ENCODE results near the gene CDH12.
"Not testable (repeated sequence)": the region's sequence is repeated elsewhere in the genome, so short reads cannot be mapped to it uniquely, and the experiment has no call there.

The CDH12 gene

GRCh38 chr5:22010808-22011207 is 842.3 kb downstream of the CDH12 start:
- DNase-seq (ENCODE audit: low read depth in 2 of 2) = not testable (repeated sequence)

GRCh38 chr5:22001097-22001496 is 852.0 kb downstream of the CDH12 start:
- not testable (repeated sequence) for DNase-seq (ENCODE audit: low read depth in 2 of 2)

- not testable (repeated sequence) for DNase-seq (ENCODE audit: low read depth in 2 of 2)
Measured at GRCh38 chr5:21985799-21986198, 867.3 kb downstream of the CDH12 start.

- DNase-seq (ENCODE audit: low read depth in 2 of 2) = not testable (repeated sequence)
Measured at GRCh38 chr5:21951571-21951970, 901.6 kb downstream of the CDH12 start.

- no peak for DNase-seq (ENCODE audit: low read depth in 2 of 2)
Measured at GRCh38 chr5:21931116-21931515, 922.0 kb downstream of the CDH12 start.

GRCh38 chr5:21919414-21920022 is 933.6 kb downstream of the CDH12 start:
- no peak for DNase-seq (ENCODE audit: low read depth in 2 of 2)

- no peak for DNase-seq (ENCODE audit: low read depth in 2 of 2)
Measured at GRCh38 chr5:21918451-21918850, 934.7 kb downstream of the CDH12 start.

- DNase-seq (ENCODE audit: low read depth in 2 of 2) = no peak
Measured at GRCh38 chr5:21910731-21911130, 942.4 kb downstream of the CDH12 start.

- DNase-seq (ENCODE audit: low read depth in 2 of 2) = no peak
Measured at GRCh38 chr5:21895766-21896350, 957.3 kb downstream of the CDH12 start.

GRCh38 chr5:21893161-21893560 is 960.0 kb downstream of the CDH12 start:
- no peak for DNase-seq (ENCODE audit: low read depth in 2 of 2)

GRCh38 chr5:21889581-21889980 is 963.6 kb downstream of the CDH12 start:
- DNase-seq (ENCODE audit: low read depth in 2 of 2) = no peak

- DNase-seq (ENCODE audit: low read depth in 2 of 2) = no peak
Measured at GRCh38 chr5:21882074-21882745, 970.9 kb downstream of the CDH12 start.

- no peak for DNase-seq (ENCODE audit: low read depth in 2 of 2)
Measured at GRCh38 chr5:21880164-21880563, 973.0 kb downstream of the CDH12 start.

- no peak for DNase-seq (ENCODE audit: low read depth in 2 of 2)
Measured at GRCh38 chr5:21862986-21863385, 990.2 kb downstream of the CDH12 start.

- no peak for DNase-seq (ENCODE audit: low read depth in 2 of 2)
Measured at GRCh38 chr5:21858441-21858840, 994.7 kb downstream of the CDH12 start.

- DNase-seq (ENCODE audit: low read depth in 2 of 2) = no peak
Measured at GRCh38 chr5:21856987-21857386, 996.2 kb downstream of the CDH12 start.

GRCh38 chr5:21847300-21847699 is 1005.8 kb downstream of the CDH12 start:
- no peak for DNase-seq (ENCODE audit: low read depth in 2 of 2)

- no peak for DNase-seq (ENCODE audit: low read depth in 2 of 2)
Measured at GRCh38 chr5:21844960-21845359, 1008.2 kb downstream of the CDH12 start.

GRCh38 chr5:21834863-21835262 is 1018.3 kb downstream of the CDH12 start:
- DNase-seq (ENCODE audit: low read depth in 2 of 2) = no peak

GRCh38 chr5:21831145-21831787 is 1021.9 kb downstream of the CDH12 start:
- no peak for DNase-seq (ENCODE audit: low read depth in 2 of 2)

GRCh38 chr5:21826884-21827283 is 1026.3 kb downstream of the CDH12 start:
- DNase-seq (ENCODE audit: low read depth in 2 of 2) = no peak

- DNase-seq (ENCODE audit: low read depth in 2 of 2) = no peak
Measured at GRCh38 chr5:21823588-21823987, 1029.6 kb downstream of the CDH12 start.

GRCh38 chr5:21823076-21823574 is 1030.0 kb downstream of the CDH12 start:
- no peak for DNase-seq (ENCODE audit: low read depth in 2 of 2)

Data from activated CD8-positive, alpha-beta memory T cell treated with anti-CD3 and anti-CD28 coated beads for 4 hours (primary cell).